ENCODE data around the gene DZIP3. TPM values are rescaled to one million over a fixed set of nuclear protein-coding genes. Genes with fewer than 3 reads are reported as not detected.
A peak's percentile ranks its signal among the peaks of the same experiment; 100 is the strongest.
"Not testable (repeated sequence)": the region's sequence is repeated elsewhere in the genome, so short reads cannot be mapped to it uniquely, and the experiment has no call there.

Gene DZIP3
- polyA plus RNA-seq, 3 donors from 2014 or later = 6.8 to 11.7 (median 9.8) TPM

GRCh38 chr3:108605491-108605890, 16.0 kb downstream of the DZIP3 start:
- H3K9me3 Mint-ChIP-seq = no peaks in the 10 kb centered on the region
- peaks cover 0 to 2% (median 0%) of the 10 kb centered on the region in 3 donors for H3K27me3 Mint-ChIP-seq (ENCODE audit: low read depth in 3 of 3)
- peak overlapping the region in 2 of 6 donors; percentile 4 to 37 for H3K27ac Mint-ChIP-seq
- DNase-seq = no peak
- peaks cover 32 to 42% of the 10 kb centered on the region in 2 donors for H3K4me1 Mint-ChIP-seq
- H3K4me3 Mint-ChIP-seq = no peak overlapping the region
- peaks cover 0 to 15% (median 14%) of the 10 kb centered on the region in 3 donors for H3K36me3 Mint-ChIP-seq

GRCh38 chr3:108608750-108609149, 19.2 kb downstream of the DZIP3 start:
- DNase-seq = no peak
- H3K9me3 Mint-ChIP-seq = no peaks in the 10 kb centered on the region
- H3K4me1 Mint-ChIP-seq = peaks cover 14 to 21% of the 10 kb centered on the region in 2 donors
- H3K36me3 Mint-ChIP-seq = peaks cover 4 to 19% (median 14%) of the 10 kb centered on the region in 3 donors
- peaks cover 0 to 2% (median 1%) of the 10 kb centered on the region in 3 donors for H3K27me3 Mint-ChIP-seq (ENCODE audit: low read depth in 3 of 3)
- no peak overlapping the region for H3K4me3 Mint-ChIP-seq
- no peak overlapping the region for H3K27ac Mint-ChIP-seq

- H3K36me3 Mint-ChIP-seq = peaks cover 4 to 25% (median 14%) of the 10 kb centered on the region in 3 donors
- no peak overlapping the region for H3K27ac Mint-ChIP-seq
- peaks cover 0 to 2% (median 0%) of the 10 kb centered on the region in 3 donors for H3K27me3 Mint-ChIP-seq (ENCODE audit: low read depth in 3 of 3)
These were observed 21.1 kb downstream of the DZIP3 start for GRCh38 chr3:108610651-108611050.

GRCh38 chr3:108616090-108616489, 26.6 kb downstream of the DZIP3 start:
- not testable (repeated sequence) for H3K4me1 Mint-ChIP-seq; H3K4me3 Mint-ChIP-seq; DNase-seq; H3K9me3 Mint-ChIP-seq; H3K27me3 Mint-ChIP-seq (ENCODE audit: low read depth in 3 of 3); H3K27ac Mint-ChIP-seq
- peaks cover 2 to 13% (median 3%) of the 10 kb centered on the region in 3 donors for H3K36me3 Mint-ChIP-seq

More at GRCh38 chr3:108610651-108611050, 21.1 kb downstream of the DZIP3 start:
- no peak for DNase-seq
- Mint-ChIP-seq H3K4me3 (no peak overlapping the region), H3K4me1 (peaks cover 0 to 2% of the 10 kb centered on the region in 2 donors), H3K9me3 (no peaks in the 10 kb centered on the region)

- no peaks in the 10 kb centered on the region for H3K4me1 Mint-ChIP-seq
- no peak overlapping the region for H3K27ac Mint-ChIP-seq
- H3K36me3 Mint-ChIP-seq = peaks cover 7 to 28% (median 17%) of the 10 kb centered on the region in 3 donors
- no peak overlapping the region for H3K4me3 Mint-ChIP-seq
- no peak for DNase-seq
- H3K27me3 Mint-ChIP-seq (ENCODE audit: low read depth in 3 of 3) = no peaks in the 10 kb centered on the region
- no peaks in the 10 kb centered on the region for H3K9me3 Mint-ChIP-seq
These were observed 30.7 kb downstream of the DZIP3 start for GRCh38 chr3:108620250-108620649.

- H3K4me3 Mint-ChIP-seq = no peak overlapping the region
These were observed 34.0 kb downstream of the DZIP3 start for GRCh38 chr3:108623504-108623903.

GRCh38 chr3:108629974-108630373, 40.5 kb downstream of the DZIP3 start:
- Mint-ChIP-seq H3K27me3 (ENCODE audit: low read depth in 3 of 3) (peaks cover 0 to 4% (median 0%) of the 10 kb centered on the region in 3 donors), H3K4me1 (peaks cover 0 to 1% of the 10 kb centered on the region in 2 donors), H3K4me3 (no peak overlapping the region), H3K27ac (no peak overlapping the region), H3K9me3 (no peaks in the 10 kb centered on the region), H3K36me3 (peaks cover 0 to 29% (median 6%) of the 10 kb centered on the region in 3 donors)
- no peak for DNase-seq

More at GRCh38 chr3:108623504-108623903, 34.0 kb downstream of the DZIP3 start:
- H3K27me3 Mint-ChIP-seq (ENCODE audit: low read depth in 3 of 3) = no peaks in the 10 kb centered on the region
- no peaks in the 10 kb centered on the region for H3K4me1 Mint-ChIP-seq
- peaks cover 7 to 38% (median 15%) of the 10 kb centered on the region in 3 donors for H3K36me3 Mint-ChIP-seq
- no peak for DNase-seq
- no peaks in the 10 kb centered on the region for H3K9me3 Mint-ChIP-seq
- no peak overlapping the region for H3K27ac Mint-ChIP-seq

- Mint-ChIP-seq H3K4me1 (no peaks in the 10 kb centered on the region), H3K27me3 (ENCODE audit: low read depth in 3 of 3) (no peaks in the 10 kb centered on the region), H3K27ac (no peak overlapping the region), H3K9me3 (no peaks in the 10 kb centered on the region), H3K4me3 (no peak overlapping the region), H3K36me3 (peaks cover 14 to 37% (median 28%) of the 10 kb centered on the region in 3 donors)
- DNase-seq = no peak
These were observed 53.0 kb downstream of the DZIP3 start for GRCh38 chr3:108642526-108642925.

- no peaks in the 10 kb centered on the region for H3K4me1 Mint-ChIP-seq
- no peak overlapping the region for H3K27ac Mint-ChIP-seq
- no peak for DNase-seq
- H3K4me3 Mint-ChIP-seq = no peak overlapping the region
- no peaks in the 10 kb centered on the region for H3K27me3 Mint-ChIP-seq (ENCODE audit: low read depth in 3 of 3)
- H3K36me3 Mint-ChIP-seq = peaks cover 9 to 37% (median 26%) of the 10 kb centered on the region in 3 donors
- no peaks in the 10 kb centered on the region for H3K9me3 Mint-ChIP-seq
These were observed 55.8 kb downstream of the DZIP3 start for GRCh38 chr3:108645364-108645763.

- not testable (repeated sequence) for H3K4me1 Mint-ChIP-seq; H3K27me3 Mint-ChIP-seq (ENCODE audit: low read depth in 3 of 3); DNase-seq; H3K27ac Mint-ChIP-seq; H3K9me3 Mint-ChIP-seq; H3K4me3 Mint-ChIP-seq
- H3K36me3 Mint-ChIP-seq = peaks cover 12 to 23% (median 15%) of the 10 kb centered on the region in 3 donors
These were observed 66.1 kb downstream of the DZIP3 start for GRCh38 chr3:108655664-108656063.

- Mint-ChIP-seq H3K4me1 (peaks cover 2 to 17% of the 10 kb centered on the region in 2 donors), H3K9me3 (peaks cover 0 to 4% (median 0%) of the 10 kb centered on the region in 6 donors), H3K4me3 (no peak overlapping the region), H3K36me3 (peaks cover 4 to 25% (median 25%) of the 10 kb centered on the region in 3 donors), H3K27ac (no peak overlapping the region), H3K27me3 (ENCODE audit: low read depth in 3 of 3) (no peaks in the 10 kb centered on the region)
- DNase-seq = peak in 1 of 3 donors; percentile 2
These were observed 72.2 kb downstream of the DZIP3 start for GRCh38 chr3:108661699-108662098.

GRCh38 chr3:108662142-108662738, 72.7 kb downstream of the DZIP3 start:
- Mint-ChIP-seq H3K9me3 (peaks cover 0 to 4% (median 0%) of the 10 kb centered on the region in 6 donors), H3K36me3 (peaks cover 4 to 25% (median 23%) of the 10 kb centered on the region in 3 donors), H3K27ac (no peak overlapping the region), H3K4me1 (peaks cover 2 to 18% of the 10 kb centered on the region in 2 donors), H3K27me3 (ENCODE audit: low read depth in 3 of 3) (no peaks in the 10 kb centered on the region), H3K4me3 (no peak overlapping the region)
- peak; percentile 52 to 64 (median 60) for DNase-seq

- Mint-ChIP-seq H3K27ac (no peak overlapping the region), H3K36me3 (peaks cover 4 to 32% (median 28%) of the 10 kb centered on the region in 3 donors), H3K4me1 (peaks cover 2 to 18% of the 10 kb centered on the region in 2 donors), H3K4me3 (no peak overlapping the region), H3K9me3 (no peaks in the 10 kb centered on the region), H3K27me3 (ENCODE audit: low read depth in 3 of 3) (no peaks in the 10 kb centered on the region)
- no peak for DNase-seq
These were observed 74.7 kb downstream of the DZIP3 start for GRCh38 chr3:108664266-108664665.

GRCh38 chr3:108667312-108667711, 77.8 kb downstream of the DZIP3 start:
- H3K27me3 Mint-ChIP-seq (ENCODE audit: low read depth in 3 of 3) = no peaks in the 10 kb centered on the region
- DNase-seq = no peak
- H3K4me1 Mint-ChIP-seq = peaks cover 0 to 10% of the 10 kb centered on the region in 2 donors
- no peak overlapping the region for H3K4me3 Mint-ChIP-seq
- H3K36me3 Mint-ChIP-seq = peaks cover 13 to 41% (median 39%) of the 10 kb centered on the region in 3 donors
- H3K27ac Mint-ChIP-seq = no peak overlapping the region
- no peaks in the 10 kb centered on the region for H3K9me3 Mint-ChIP-seq

All from immature natural killer cell (primary cell).